ENCODE results near the gene KDELR1.
"Not testable (repeated sequence)": the region's sequence is repeated elsewhere in the genome, so short reads cannot be mapped to it uniquely, and the experiment has no call there.

The KDELR1 gene

DNA sequence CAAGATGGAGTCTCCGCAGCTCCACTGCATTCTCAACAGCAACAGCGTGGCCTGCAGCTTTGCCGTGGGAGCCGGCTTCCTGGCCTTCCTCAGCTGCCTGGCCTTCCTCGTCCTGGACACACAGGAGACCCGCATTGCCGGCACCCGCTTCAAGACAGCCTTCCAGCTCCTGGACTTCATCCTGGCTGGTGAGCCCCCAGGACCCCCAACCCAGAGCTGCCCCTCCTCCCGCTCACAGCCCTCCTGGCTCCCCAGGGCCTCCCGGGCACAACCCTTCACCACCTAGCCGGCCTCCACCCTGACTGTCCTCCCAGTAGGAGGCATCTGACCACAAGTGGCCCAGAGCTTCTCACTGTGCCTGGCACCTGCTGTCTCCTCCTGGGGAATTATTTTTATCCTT, 17.8 kb downstream of the KDELR1 start:
- TF ChIP-seq TAF1 (IDR thresholded peaks at IDR 0.05; ENCODE audit: low read depth, low read length) (no peak), POLR2AphosphoS5 (IDR thresholded peaks at IDR 0.05; ENCODE audit: low read depth, low read length) (no peak), PAX5 (IDR thresholded peaks at IDR 0.05; ENCODE audit: insufficient read depth, low read length, severe bottlenecking) (no peak), POU2F2 (IDR thresholded peaks at IDR 0.05; ENCODE audit: low read depth, low read length) (no peak), POLR2A (IDR thresholded peaks at IDR 0.05; ENCODE audit: low read depth, low read length) (no peak), SPI1 (IDR thresholded peaks at IDR 0.05; ENCODE audit: low read depth, low read length) (no peak)
- FAIRE-seq (no peak), DNase-seq (ENCODE audit: insufficient read length, low spot score) (no peak)

DNA sequence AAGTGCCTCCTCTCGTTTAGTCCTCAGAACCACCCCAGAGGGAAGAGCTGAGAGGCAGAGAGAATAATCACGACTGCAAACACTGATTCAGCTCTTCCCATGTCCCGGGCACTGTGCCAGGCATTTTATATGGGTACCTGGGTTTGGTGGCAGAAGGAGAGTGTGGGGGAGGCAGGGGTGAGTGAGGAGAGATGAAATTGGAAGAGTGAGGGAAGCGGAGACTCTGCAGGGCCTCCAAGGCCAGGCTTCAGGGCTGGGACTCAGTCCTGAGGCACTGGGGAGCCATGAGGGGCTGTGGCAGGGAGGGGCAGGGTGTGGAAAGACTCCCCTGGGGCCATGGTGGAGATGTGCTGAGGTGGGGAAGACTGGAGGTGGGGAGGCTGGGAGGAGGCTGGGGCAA, 18.4 kb downstream of the KDELR1 start:
- FAIRE-seq: no peak
- TF ChIP-seq PAX5 (IDR thresholded peaks at IDR 0.05; ENCODE audit: insufficient read depth, low read length, severe bottlenecking) (no peak), SPI1 (IDR thresholded peaks at IDR 0.05; ENCODE audit: low read depth, low read length) (no peak), TAF1 (IDR thresholded peaks at IDR 0.05; ENCODE audit: low read depth, low read length) (no peak), POLR2A (IDR thresholded peaks at IDR 0.05; ENCODE audit: low read depth, low read length) (no peak), POLR2AphosphoS5 (IDR thresholded peaks at IDR 0.05; ENCODE audit: low read depth, low read length) (no peak), POU2F2 (IDR thresholded peaks at IDR 0.05; ENCODE audit: low read depth, low read length) (no peak)
- no peak for DNase-seq (ENCODE audit: insufficient read length, low spot score)

DNA sequence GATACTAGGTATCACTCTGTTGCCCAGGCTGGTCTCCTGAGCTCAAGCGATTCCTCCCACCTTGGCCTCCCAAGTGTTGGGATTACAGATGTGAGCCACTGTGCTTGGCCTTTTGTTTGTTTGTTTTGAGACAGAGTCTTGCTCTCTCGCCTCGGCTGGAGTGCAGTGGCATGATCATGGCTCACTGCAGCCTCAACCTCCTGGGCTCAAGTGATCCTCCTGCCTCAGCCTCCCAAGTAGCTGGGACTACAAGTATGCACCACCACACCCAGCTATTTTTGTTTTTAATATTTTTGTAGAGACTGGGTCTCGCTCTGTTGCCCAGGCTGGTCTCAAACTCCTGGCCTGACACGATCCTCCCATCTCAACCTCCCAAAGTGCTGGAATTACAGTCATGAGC, 19.6 kb downstream of the KDELR1 start:
- FAIRE-seq; DNase-seq (ENCODE audit: insufficient read length, low spot score): not testable (repeated sequence)

DNA sequence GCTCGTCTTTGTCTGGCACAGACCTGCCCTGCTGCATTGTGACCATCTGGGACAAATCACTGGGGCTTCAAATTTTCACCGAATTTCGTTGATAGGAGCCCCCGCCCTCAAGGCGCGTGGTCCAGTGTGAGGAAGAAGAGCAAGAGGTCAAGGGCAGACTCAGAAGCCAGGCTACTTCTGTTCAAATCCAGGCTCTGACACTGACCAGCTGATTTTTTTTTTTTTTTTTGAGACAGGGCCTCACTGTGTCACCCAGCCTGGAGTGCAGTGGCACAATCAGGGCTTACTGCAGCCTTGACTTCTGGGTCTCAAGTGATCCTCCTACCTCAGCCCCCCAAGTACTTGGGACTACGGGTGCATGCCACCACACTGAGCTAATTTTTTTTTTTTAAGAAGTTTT, 20.0 kb downstream of the KDELR1 start:
- TF ChIP-seq POLR2AphosphoS5 (IDR thresholded peaks at IDR 0.05; ENCODE audit: low read depth, low read length): no peak
- TF ChIP-seq TAF1 (IDR thresholded peaks at IDR 0.05; ENCODE audit: low read depth, low read length): no peak
- no peak for TF ChIP-seq POU2F2 (IDR thresholded peaks at IDR 0.05; ENCODE audit: low read depth, low read length)
- no peak for TF ChIP-seq PAX5 (IDR thresholded peaks at IDR 0.05; ENCODE audit: insufficient read depth, low read length, severe bottlenecking)
- TF ChIP-seq SPI1 (IDR thresholded peaks at IDR 0.05; ENCODE audit: low read depth, low read length): no peak
- TF ChIP-seq POLR2A (IDR thresholded peaks at IDR 0.05; ENCODE audit: low read depth, low read length): no peak
- DNase-seq (ENCODE audit: insufficient read length, low spot score): no peak
- no peak for FAIRE-seq

DNA sequence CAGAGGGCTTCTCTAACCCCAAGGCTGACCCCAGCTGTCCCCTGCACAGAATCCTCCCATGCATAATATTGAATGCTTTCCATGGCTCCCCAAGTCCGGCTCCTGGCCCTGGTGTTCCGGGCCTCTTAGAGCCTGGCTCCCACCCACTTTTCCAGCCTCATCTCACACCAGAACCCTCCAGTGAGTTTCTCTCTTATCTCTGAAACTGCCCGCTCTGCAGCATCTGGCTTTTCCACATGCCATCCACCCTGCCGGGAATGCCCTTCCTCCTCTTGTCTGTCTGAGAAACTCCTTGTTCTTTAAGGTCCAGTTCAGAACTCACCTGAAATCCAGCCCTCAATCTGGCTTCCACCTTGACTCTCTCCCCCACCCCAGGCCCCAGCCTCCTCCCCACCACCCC, 20.4 kb downstream of the KDELR1 start:
- FAIRE-seq: no peak
- DNase-seq (ENCODE audit: insufficient read length, low spot score): no peak
- no peak for TF ChIP-seq POLR2A (IDR thresholded peaks at IDR 0.05; ENCODE audit: low read depth, low read length)
- TF ChIP-seq SPI1 (IDR thresholded peaks at IDR 0.05; ENCODE audit: low read depth, low read length): no peak
- TF ChIP-seq POLR2AphosphoS5 (IDR thresholded peaks at IDR 0.05; ENCODE audit: low read depth, low read length): no peak
- no peak for TF ChIP-seq TAF1 (IDR thresholded peaks at IDR 0.05; ENCODE audit: low read depth, low read length)
- no peak for TF ChIP-seq PAX5 (IDR thresholded peaks at IDR 0.05; ENCODE audit: insufficient read depth, low read length, severe bottlenecking)
- TF ChIP-seq POU2F2 (IDR thresholded peaks at IDR 0.05; ENCODE audit: low read depth, low read length): no peak

DNA sequence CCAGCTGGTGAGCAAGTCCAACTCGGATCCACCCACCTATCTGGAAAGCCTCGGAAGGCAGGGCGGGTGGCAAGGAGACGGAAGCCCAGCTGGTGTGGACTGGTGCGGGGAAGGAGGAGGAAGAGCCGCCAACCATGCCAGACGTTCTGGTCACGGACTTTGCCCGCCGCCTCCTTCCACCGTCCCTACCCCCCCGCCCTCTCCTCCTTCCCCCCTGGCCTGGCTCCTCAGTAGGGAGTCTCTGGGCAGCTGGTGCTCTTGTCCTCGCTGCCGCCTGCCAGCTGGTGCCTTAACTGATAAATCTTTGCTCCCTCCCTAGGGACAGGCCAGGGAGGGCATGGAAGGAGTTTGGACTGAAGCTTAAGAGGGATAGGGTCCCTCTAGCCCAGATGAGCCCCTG, 22.4 kb downstream of the KDELR1 start:
- TF ChIP-seq PAX5 (IDR thresholded peaks at IDR 0.05; ENCODE audit: insufficient read depth, low read length, severe bottlenecking) (no peak), POU2F2 (IDR thresholded peaks at IDR 0.05; ENCODE audit: low read depth, low read length) (no peak), SPI1 (IDR thresholded peaks at IDR 0.05; ENCODE audit: low read depth, low read length) (no peak), TAF1 (IDR thresholded peaks at IDR 0.05; ENCODE audit: low read depth, low read length) (no peak), POLR2A (IDR thresholded peaks at IDR 0.05; ENCODE audit: low read depth, low read length) (no peak), POLR2AphosphoS5 (IDR thresholded peaks at IDR 0.05; ENCODE audit: low read depth, low read length) (no peak)
- DNase-seq (ENCODE audit: insufficient read length, low spot score) (no peak), FAIRE-seq (no peak)

DNA sequence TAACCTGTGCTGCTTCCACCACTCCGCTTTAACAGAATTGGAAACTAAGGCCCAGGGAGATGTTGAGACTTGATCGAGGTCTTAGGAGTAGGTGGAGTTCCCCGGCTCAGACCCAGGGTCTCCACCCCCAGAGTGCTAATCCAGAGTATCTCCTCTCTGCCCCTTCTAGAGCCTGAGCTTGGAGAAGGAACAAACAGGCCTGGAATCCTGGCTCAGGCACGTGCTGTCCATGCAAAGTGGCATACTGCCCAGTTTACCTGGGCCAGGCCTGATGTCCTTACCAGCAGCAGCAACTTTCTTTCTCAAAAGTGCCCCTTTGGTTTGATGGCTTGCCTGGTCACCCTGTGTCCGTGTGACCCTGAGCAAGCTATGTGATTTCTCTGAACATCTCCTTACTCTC, 23.5 kb downstream of the KDELR1 start:
- no peak for TF ChIP-seq TAF1 (IDR thresholded peaks at IDR 0.05; ENCODE audit: low read depth, low read length)
- TF ChIP-seq POLR2A (IDR thresholded peaks at IDR 0.05; ENCODE audit: low read depth, low read length): no peak
- TF ChIP-seq PAX5 (IDR thresholded peaks at IDR 0.05; ENCODE audit: insufficient read depth, low read length, severe bottlenecking): no peak
- no peak for TF ChIP-seq POLR2AphosphoS5 (IDR thresholded peaks at IDR 0.05; ENCODE audit: low read depth, low read length)
- TF ChIP-seq POU2F2 (IDR thresholded peaks at IDR 0.05; ENCODE audit: low read depth, low read length): no peak
- TF ChIP-seq SPI1 (IDR thresholded peaks at IDR 0.05; ENCODE audit: low read depth, low read length): no peak
- FAIRE-seq (no peak), DNase-seq (ENCODE audit: insufficient read length, low spot score) (no peak)

DNA sequence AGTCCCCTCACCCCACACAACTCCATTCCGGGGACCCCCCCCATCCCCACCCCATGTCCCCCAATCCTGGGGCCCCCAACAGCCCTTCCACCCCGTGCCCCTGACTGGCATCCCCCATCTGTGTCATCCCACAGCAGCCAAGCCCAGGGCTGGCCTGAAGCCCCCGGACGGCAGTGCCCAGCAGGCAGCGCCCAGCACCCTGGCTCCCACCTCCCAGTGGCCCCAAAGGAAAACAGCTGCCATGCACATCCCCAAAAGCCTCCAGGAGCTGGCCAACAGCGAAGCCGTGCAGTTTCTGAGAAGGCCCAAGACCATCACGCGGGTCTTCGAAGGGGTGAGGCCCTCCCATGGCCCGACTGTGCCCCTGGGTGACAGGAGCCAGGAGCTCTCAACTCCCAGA, 25.7 kb downstream of the KDELR1 start:
- DNase-seq (ENCODE audit: insufficient read length, low spot score): no peak
- TF ChIP-seq POLR2AphosphoS5 (IDR thresholded peaks at IDR 0.05; ENCODE audit: low read depth, low read length) (no peak), SPI1 (IDR thresholded peaks at IDR 0.05; ENCODE audit: low read depth, low read length) (no peak), TAF1 (IDR thresholded peaks at IDR 0.05; ENCODE audit: low read depth, low read length) (no peak), PAX5 (IDR thresholded peaks at IDR 0.05; ENCODE audit: insufficient read depth, low read length, severe bottlenecking) (no peak), POU2F2 (IDR thresholded peaks at IDR 0.05; ENCODE audit: low read depth, low read length) (no peak), POLR2A (IDR thresholded peaks at IDR 0.05; ENCODE audit: low read depth, low read length) (no peak)
- no peak for FAIRE-seq

DNA sequence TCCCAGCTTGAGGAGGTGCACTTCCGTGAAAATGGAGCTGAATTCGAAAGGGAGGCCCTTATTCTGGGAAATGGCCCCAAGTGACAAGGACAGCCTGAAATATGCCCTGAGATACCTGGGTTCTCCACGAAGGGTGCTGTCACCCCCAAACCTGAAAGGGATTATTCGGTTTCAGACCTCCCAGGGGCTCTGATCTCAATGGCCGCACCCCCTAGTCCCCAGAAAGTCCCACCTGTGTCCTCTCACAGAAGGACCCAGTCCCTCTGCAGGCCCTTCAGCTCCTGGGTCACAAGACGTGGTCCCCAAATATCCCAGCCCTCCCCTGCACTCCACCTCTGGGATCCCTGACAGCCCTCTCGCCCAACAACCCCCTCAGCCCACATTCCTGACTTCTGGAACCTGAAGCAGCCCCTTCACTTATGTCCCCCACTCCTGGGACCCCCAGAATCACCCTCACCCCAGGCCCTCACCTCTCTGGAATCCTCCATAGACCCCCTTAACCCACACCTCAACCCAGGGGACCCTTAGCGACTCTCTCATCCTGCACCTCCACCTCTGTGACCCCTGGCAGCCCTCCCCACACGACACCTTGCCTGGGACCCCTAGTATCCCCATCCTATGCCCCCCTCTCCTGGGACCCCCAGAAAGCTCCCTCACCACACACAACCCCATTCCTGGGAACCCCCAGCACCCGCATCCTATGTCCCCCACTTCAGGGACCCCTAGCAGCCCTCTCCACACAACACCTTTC, 26.6 kb downstream of the KDELR1 start:
- DNase-seq (ENCODE audit: insufficient read length, low spot score) (no peak), FAIRE-seq (no peak)
- no peak for TF ChIP-seq POLR2A (IDR thresholded peaks at IDR 0.05; ENCODE audit: low read depth, low read length)
- no peak for TF ChIP-seq TAF1 (IDR thresholded peaks at IDR 0.05; ENCODE audit: low read depth, low read length)
- TF ChIP-seq POLR2AphosphoS5 (IDR thresholded peaks at IDR 0.05; ENCODE audit: low read depth, low read length): no peak
- TF ChIP-seq POU2F2 (IDR thresholded peaks at IDR 0.05; ENCODE audit: low read depth, low read length): no peak
- TF ChIP-seq SPI1 (IDR thresholded peaks at IDR 0.05; ENCODE audit: low read depth, low read length): no peak
- TF ChIP-seq PAX5 (IDR thresholded peaks at IDR 0.05; ENCODE audit: insufficient read depth, low read length, severe bottlenecking): no peak
